Endothelial cell of umbilical vein (primary cell): ENCODE results near the gene ATF6B. TPM values are rescaled to one million over a fixed set of nuclear protein-coding genes. Genes with fewer than 3 reads are reported as not detected.

ENCODE experiments used
- BruUV-seq: library from RNA; stranded (reverse); fragments of 400-500 nt; replicated peaks from 2 replicates; lab custom pipeline; 2021; lab: Mats Ljungman, UMichigan
- CTCF ChIA-PET: fragments of 300-600, 350-600 bp; sonication (Branson Sonifier 250); formaldehyde crosslinking; loops from one replicate; lab custom pipeline; 2021; ENCODE audit warnings: antibody characterized with exemption, inconsistent platforms; lab: Charles Lee
- POLR2A ChIA-PET: fragments of 300-600, 350-600 bp; sonication (Branson Sonifier 250); formaldehyde crosslinking; loops from one replicate; lab custom pipeline; 2021; ENCODE audit warnings: antibody characterized with exemption, inconsistent platforms; lab: Charles Lee
- DNase-seq: peaks from one replicate; pipeline ENCODE4 v3.0.0-alpha.2; 2011; ENCODE audit warnings: low read depth, low spot score
- FAIRE-seq: peaks from 2 replicates; lab custom pipeline; 2011; peaks lifted over from hg19 to GRCh38; lab: Jason Lieb, UNC
- H2AFZ ChIP-seq: 2 replicates; pipeline ENCODE4 v1.6.0; 2012; ENCODE audit warnings: low read depth, low read length, control low read depth, inconsistent platforms
- H3K27ac ChIP-seq: 2 replicates; pipeline ENCODE4 v1.5.1; 2011; ENCODE audit warnings: low read depth, mild to moderate bottlenecking, control low read depth, low read length, moderate library complexity; ENCODE audit not compliant: insufficient read depth
- H3K27me3 ChIP-seq, 2 experiments: 2 replicates each; pipeline versions ENCODE4 v1.6.0 to v1.6.1; 2011; ENCODE audit warnings: low read length in 2 of 2, mixed read lengths in 1 of 2; ENCODE audit not compliant: control insufficient read depth in 2 of 2, insufficient read depth in 2 of 2
- H3K36me3 ChIP-seq, 2 experiments: 2 replicates in 1 of 2; 3 replicates in 1 of 2; pipeline ENCODE4 v1.5.1; 2011; ENCODE audit warnings: low read length in 2 of 2, mild to moderate bottlenecking in 1 of 2, moderate library complexity in 1 of 2; ENCODE audit not compliant: control insufficient read depth in 2 of 2, insufficient read depth in 2 of 2; ENCODE audit errors: extremely low read depth in 1 of 2
- H3K4me1 ChIP-seq: 3 replicates; pipeline ENCODE4 v1.5.1; 2011; ENCODE audit warnings: mild to moderate bottlenecking, low read length; ENCODE audit not compliant: control insufficient read depth, insufficient read depth; ENCODE audit errors: extremely low read depth
- H3K4me2 ChIP-seq: 2 replicates; pipeline ENCODE4 v1.6.1; 2011; ENCODE audit warnings: low read length, control low read depth, mixed read lengths; ENCODE audit not compliant: insufficient read depth
- H3K4me3 ChIP-seq, 3 experiments: fragments of 200-600 bp in 1 of 3; sonication (generic), shearing (Covaris generic) in 1 of 3; replicated peaks in 1 of 3; 2 replicates each; pipeline ENCODE4 v1.5.1; 2011 to 2016; ENCODE audit warnings: control low read depth in 3 of 3, low read length in 3 of 3, mild to moderate bottlenecking in 2 of 3, inconsistent platforms in 1 of 3, low read depth in 1 of 3, moderate library complexity in 1 of 3; ENCODE audit not compliant: insufficient read depth in 1 of 3
- H3K79me2 ChIP-seq: 2 replicates; pipeline ENCODE4 v1.6.0; 2012; ENCODE audit warnings: low read length, inconsistent platforms; ENCODE audit not compliant: control insufficient read depth, insufficient read depth
- H3K9ac ChIP-seq: replicated peaks from 2 replicates; pipeline ENCODE3; 2011; ENCODE audit warnings: low read length, control low read depth; ENCODE audit not compliant: insufficient read depth; ENCODE audit errors: extremely low read depth
- H3K9me1 ChIP-seq: replicated peaks from 3 replicates; pipeline ENCODE4 v1.6.0; 2011; ENCODE audit warnings: mild to moderate bottlenecking, low read length; ENCODE audit not compliant: control insufficient read depth, insufficient read depth; ENCODE audit errors: extremely low read depth
- H3K9me3 ChIP-seq: replicated peaks from 2 replicates; pipeline ENCODE4 v1.5.1; 2012; ENCODE audit warnings: low read length, inconsistent platforms; ENCODE audit not compliant: control insufficient read depth, insufficient read depth
- H4K20me1 ChIP-seq: replicated peaks from 2 replicates; pipeline ENCODE3; 2011; ENCODE audit warnings: mild to moderate bottlenecking, low read length; ENCODE audit not compliant: control insufficient read depth, insufficient read depth; ENCODE audit errors: extremely low read depth
- EZH2 ChIP-seq: IDR thresholded peaks from 2 replicates; pipeline ENCODE4 v1.6.1; 2012; ENCODE audit warnings: borderline replicate concordance, low read depth, mild to moderate bottlenecking, moderate library complexity, low read length, inconsistent platforms; ENCODE audit not compliant: severe bottlenecking
- FOS ChIP-seq: IDR thresholded peaks from 2 replicates; pipeline ENCODE4 v1.6.1; 2011; ENCODE audit warnings: mild to moderate bottlenecking, low read length, moderate library complexity, borderline replicate concordance; ENCODE audit not compliant: insufficient read depth
- GATA2 ChIP-seq: IDR thresholded peaks from 2 replicates; pipeline ENCODE4 v1.7.0; 2011; ENCODE audit warnings: low read depth, mild to moderate bottlenecking, moderate library complexity, mixed read lengths, low read length; ENCODE audit not compliant: insufficient read length, insufficient read depth
- JUN ChIP-seq: IDR thresholded peaks from 2 replicates; pipeline ENCODE4 v1.6.1; 2011; ENCODE audit warnings: borderline replicate concordance, low read depth; ENCODE audit not compliant: insufficient read length, insufficient read depth
- MYC ChIP-seq: IDR thresholded peaks from one replicate; pipeline ENCODE4 v1.6.1; 2011; ENCODE audit warnings: mild to moderate bottlenecking, low read depth, low read length
- POLR2A ChIP-seq: IDR thresholded peaks from 2 replicates; pipeline ENCODE4 v1.6.1; 2012; ENCODE audit warnings: low read depth, mild to moderate bottlenecking, control low read depth, low read length
- POLR2AphosphoS5 ChIP-seq: IDR thresholded peaks from 2 replicates; pipeline ENCODE4 v1.6.1; 2012; ENCODE audit warnings: low read depth, mild to moderate bottlenecking, control low read depth, low read length, moderate library complexity; ENCODE audit not compliant: insufficient read depth
- dilution Hi-C: fragments of 300-500 bp; cut with MboI; formaldehyde crosslinking; loops from one replicate; pipeline ENCODE4 v1.15.0; 2019; ENCODE audit warnings: low sequenced_read_pairs; ENCODE audit not compliant: extremely low pct_ligation_motif_present
- intact Hi-C: fragments of 100-400 bp; cut with micrococcal nuclease; formaldehyde crosslinking; loops from one replicate; pipeline ENCODE4 v1.10.0; 2022
- polyA plus RNA-seq, 4 experiments: library from polyadenylated mRNA; depleted of rRNA in 3 of 4; stranded (reverse) in 3 of 4; unstranded in 1 of 4; fragments of >200 nt; gene quantifications; 2 replicates each; pipeline versions ENCODE4 v1.2.1 to v1.2.3, GENCODE V29; 2011 to 2012; ENCODE audit warnings: missing spikeins in 1 of 4
- total RNA-seq: library from RNA; stranded (reverse); gene quantifications from 2 replicates; pipeline ENCODE4 v1.2.3, GENCODE V29; 2021
- TF ChIP-seq, protein P1 (sequence below): IDR thresholded peaks from 2 replicates; pipeline ENCODE4 v1.6.1; 2011; ENCODE audit not compliant: insufficient read depth, insufficient read length
- TF ChIP-seq, protein P2 (sequence below), 2 donors: IDR thresholded peaks; 1 replicate in 1 of 2; 2 replicates in 1 of 2; pipeline ENCODE4 v1.5.1; 2011; ENCODE audit warnings: low read length in 2 of 2, mild to moderate bottlenecking in 2 of 2, moderate library complexity in 2 of 2, control low read depth in 1 of 2, inconsistent platforms in 1 of 2, low read depth in 1 of 2; ENCODE audit not compliant: insufficient read depth in 1 of 2; ENCODE audit errors: extremely low read depth in 1 of 2

Gene ATF6B
- total and polyA plus RNA-seq, 2 donors (not counting 3 experiments of a cell fraction or from before 2014, with no cell fraction given), result 106 to 115 TPM

DNA sequence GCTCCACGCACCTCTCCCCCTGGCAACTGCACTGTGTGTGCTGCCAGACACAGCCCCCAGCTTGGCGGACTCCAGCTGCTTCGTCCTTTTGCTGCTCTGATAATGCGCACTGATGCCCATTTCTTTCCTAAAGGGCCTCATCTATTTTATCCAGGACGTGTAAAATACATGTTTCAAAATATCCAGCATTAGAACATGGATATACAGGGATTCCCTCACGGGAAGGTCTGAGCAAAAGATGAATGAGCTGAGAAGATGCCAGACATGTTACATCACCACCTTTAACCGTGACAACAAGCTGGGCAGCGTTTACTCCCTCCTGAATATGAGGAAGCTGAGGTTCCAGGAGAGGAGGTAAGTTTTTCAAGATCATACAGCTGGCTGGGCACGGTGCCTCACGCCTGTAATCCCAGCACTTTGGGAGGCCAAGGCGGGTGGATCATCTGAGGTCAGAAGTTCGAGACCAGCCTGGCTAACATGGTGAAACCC is 51.7 kb downstream of the ATF6B start:
- dilution Hi-C loops (no loop called here), intact Hi-C loops (no loop called here)
- H3K9me3 ChIP-seq, result no peaks in the 10 kb centered on the region
- POLR2A ChIA-PET, result interaction anchor here (1.4 kb wide), 1 partner anchor 13 kb away, joined by 3 read pairs; no protein-coding TSS in a partner anchor
- no peaks in the 10 kb centered on the region for H4K20me1 ChIP-seq
- DNase-seq (no peak), FAIRE-seq (no peak)
- H3K79me2 ChIP-seq, result no peaks in the 10 kb centered on the region
- H3K4me3 ChIP-seq, result no peak overlapping the region
- CTCF ChIA-PET, result interaction anchor here (1.5 kb wide), 1 partner anchor 12 kb away, joined by 5 read pairs; no protein-coding TSS in a partner anchor
- H3K9me1 ChIP-seq, result no peaks in the 10 kb centered on the region
- TF ChIP-seq POLR2AphosphoS5 (no peak), MYC (no peak), EZH2 (no peak), JUN (no peak), POLR2A (no peak), GATA2 (no peak), FOS (no peak)
- TF ChIP-seq, protein P1, sequence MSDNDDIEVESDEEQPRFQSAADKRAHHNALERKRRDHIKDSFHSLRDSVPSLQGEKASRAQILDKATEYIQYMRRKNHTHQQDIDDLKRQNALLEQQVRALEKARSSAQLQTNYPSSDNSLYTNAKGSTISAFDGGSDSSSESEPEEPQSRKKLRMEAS, result no peak
- TF ChIP-seq, protein P2, sequence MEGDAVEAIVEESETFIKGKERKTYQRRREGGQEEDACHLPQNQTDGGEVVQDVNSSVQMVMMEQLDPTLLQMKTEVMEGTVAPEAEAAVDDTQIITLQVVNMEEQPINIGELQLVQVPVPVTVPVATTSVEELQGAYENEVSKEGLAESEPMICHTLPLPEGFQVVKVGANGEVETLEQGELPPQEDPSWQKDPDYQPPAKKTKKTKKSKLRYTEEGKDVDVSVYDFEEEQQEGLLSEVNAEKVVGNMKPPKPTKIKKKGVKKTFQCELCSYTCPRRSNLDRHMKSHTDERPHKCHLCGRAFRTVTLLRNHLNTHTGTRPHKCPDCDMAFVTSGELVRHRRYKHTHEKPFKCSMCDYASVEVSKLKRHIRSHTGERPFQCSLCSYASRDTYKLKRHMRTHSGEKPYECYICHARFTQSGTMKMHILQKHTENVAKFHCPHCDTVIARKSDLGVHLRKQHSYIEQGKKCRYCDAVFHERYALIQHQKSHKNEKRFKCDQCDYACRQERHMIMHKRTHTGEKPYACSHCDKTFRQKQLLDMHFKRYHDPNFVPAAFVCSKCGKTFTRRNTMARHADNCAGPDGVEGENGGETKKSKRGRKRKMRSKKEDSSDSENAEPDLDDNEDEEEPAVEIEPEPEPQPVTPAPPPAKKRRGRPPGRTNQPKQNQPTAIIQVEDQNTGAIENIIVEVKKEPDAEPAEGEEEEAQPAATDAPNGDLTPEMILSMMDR (IDR thresholded peaks at IDR 0.05; ENCODE audit: extremely low read depth in 1 of 2, insufficient read depth in 1 of 2, low read depth in 1 of 2, low read length in 2 of 2), result no peak
- H3K4me2 ChIP-seq, result no peak overlapping the region
- no peak overlapping the region for H3K9ac ChIP-seq
- H3K4me1 ChIP-seq, result no peaks in the 10 kb centered on the region
- H2AFZ ChIP-seq, result no peak overlapping the region
- no peak overlapping the region for H3K27ac ChIP-seq
- BruUV-seq, result no TSS peak
- peaks cover 0 to 4% of the 10 kb centered on the region in 2 experiments for H3K27me3 ChIP-seq
- H3K36me3 ChIP-seq, result no peaks in the 10 kb centered on the region
